HG02571 (cell line): ENCODE results near the gene D2HGDH.
"Not testable (repeated sequence)": the region's sequence is repeated elsewhere in the genome, so short reads cannot be mapped to it uniquely, and the experiment has no call there.

Experiments
- ATAC-seq: cut with Tn5 transposase; IDR thresholded peaks from one replicate; pipeline ENCODE4 v1.9.1; 2021; ENCODE audit warnings: mild to moderate bottlenecking, moderate library complexity; ENCODE audit not compliant: unreplicated experiment

Gene D2HGDH

GRCh38 chr2:241791385-241791784 is 57.0 kb downstream of the D2HGDH start:
- not testable (repeated sequence) for ATAC-seq

GRCh38 chr2:241793385-241793784 is 59.0 kb downstream of the D2HGDH start:
- no peak for ATAC-seq

- ATAC-seq: no peak
Measured at GRCh38 chr2:241794250-241794823, 59.9 kb downstream of the D2HGDH start.

- no peak for ATAC-seq
Measured at GRCh38 chr2:241795021-241795999, 60.9 kb downstream of the D2HGDH start.

GRCh38 chr2:241796209-241796608 is 61.8 kb downstream of the D2HGDH start:
- ATAC-seq: no peak

- ATAC-seq: no peak
Measured at GRCh38 chr2:241796610-241797138, 62.2 kb downstream of the D2HGDH start.

- ATAC-seq: no peak
Measured at GRCh38 chr2:241797441-241798080, 63.1 kb downstream of the D2HGDH start.

GRCh38 chr2:241798081-241798630 is 63.7 kb downstream of the D2HGDH start:
- no peak for ATAC-seq

GRCh38 chr2:241798631-241799521 is 64.4 kb downstream of the D2HGDH start:
- ATAC-seq: no peak

GRCh38 chr2:241799522-241800197 is 65.2 kb downstream of the D2HGDH start:
- ATAC-seq: no peak

GRCh38 chr2:241800198-241800903 is 65.9 kb downstream of the D2HGDH start:
- ATAC-seq: not testable (repeated sequence)

GRCh38 chr2:241801611-241802420 is 67.4 kb downstream of the D2HGDH start:
- ATAC-seq: no peak

GRCh38 chr2:241802421-241803318 is 68.2 kb downstream of the D2HGDH start:
- no peak for ATAC-seq

GRCh38 chr2:241803387-241804325 is 69.2 kb downstream of the D2HGDH start:
- ATAC-seq: no peak

GRCh38 chr2:241804326-241805229 is 70.1 kb downstream of the D2HGDH start:
- no peak for ATAC-seq
